NCI-H460 (cell line): Measurements from ENCODE around the gene IQGAP2. TPM values are rescaled to one million over a fixed set of nuclear protein-coding genes. Genes with fewer than 3 reads are reported as not detected.

Experiments
- small RNA-seq, 2 experiments: library from RNA; depleted of rRNA; stranded (forward); fragments of <200 nt; gene quantifications; one replicate each; pipeline ENCODE3, GENCODE V24; 2014
- total RNA-seq: library from RNA; depleted of rRNA; stranded (reverse); fragments of >200 nt; shearing (Covaris generic); gene quantifications from 2 replicates; pipeline ENCODE4 v1.2.3, GENCODE V29; 2014; rRNA removed

Gene IQGAP2
- total RNA-seq, 1 experiment from 2014 or later, result 0.15 TPM

Small RNA genes within 50 kb of the gene (small RNA-seq; reads per million reads assigned to genes)
- gene RF02154 (0 reads per million in 2 experiments), gene RF02155 (0 reads per million in 2 experiments)

Other genes starting within 250 kb of the IQGAP2 start
- gene F2RL2, start 220.1 kb downstream of the IQGAP2 start, total RNA-seq, result 37.5 and 41.5 TPM in 2 replicates